ENCODE data around the gene RCL1.

The RCL1 gene

GRCh38 chr9:4836676-4837075 lies 43.9 kb downstream of the RCL1 start:
- FAIRE-seq (no peak), DNase-seq (ENCODE audit: insufficient read length, low spot score) (no peak)
- no peak for TF ChIP-seq CTCF (IDR thresholded peaks at IDR 0.05; ENCODE audit: insufficient read depth, missing control alignments)

GRCh38 chr9:4837261-4838188 lies 44.8 kb downstream of the RCL1 start:
- DNase-seq (ENCODE audit: insufficient read length, low spot score), result no peak
- TF ChIP-seq CTCF (IDR thresholded peaks at IDR 0.05; ENCODE audit: insufficient read depth, missing control alignments), result no peak
- no peak for FAIRE-seq

DNA sequence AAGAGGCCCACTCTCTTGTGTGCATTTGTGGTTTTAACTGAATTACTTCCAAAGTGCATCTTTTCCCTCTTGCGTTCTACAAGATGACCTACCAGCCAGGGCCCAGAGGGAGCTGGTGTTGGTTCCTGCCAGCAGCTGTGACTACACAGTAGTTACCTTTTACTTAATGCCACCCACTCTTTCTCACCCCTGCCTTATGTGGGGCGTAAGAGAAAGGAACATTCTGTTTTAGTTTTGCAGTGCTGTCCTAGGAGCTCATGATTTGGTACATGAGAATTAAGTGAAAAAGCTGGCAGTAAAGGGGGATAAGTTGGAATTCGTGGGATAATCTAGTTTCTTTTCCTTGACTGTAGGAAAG lies 45.4 kb downstream of the RCL1 start:
- no peak for FAIRE-seq
- DNase-seq (ENCODE audit: insufficient read length, low spot score), result no peak
- no peak for TF ChIP-seq CTCF (IDR thresholded peaks at IDR 0.05; ENCODE audit: insufficient read depth, missing control alignments)

- DNase-seq (ENCODE audit: insufficient read length, low spot score) (no peak), FAIRE-seq (no peak)
- TF ChIP-seq CTCF (IDR thresholded peaks at IDR 0.05; ENCODE audit: insufficient read depth, missing control alignments), result no peak
These were observed 46.7 kb downstream of the RCL1 start for GRCh38 chr9:4839470-4839912.

DNA sequence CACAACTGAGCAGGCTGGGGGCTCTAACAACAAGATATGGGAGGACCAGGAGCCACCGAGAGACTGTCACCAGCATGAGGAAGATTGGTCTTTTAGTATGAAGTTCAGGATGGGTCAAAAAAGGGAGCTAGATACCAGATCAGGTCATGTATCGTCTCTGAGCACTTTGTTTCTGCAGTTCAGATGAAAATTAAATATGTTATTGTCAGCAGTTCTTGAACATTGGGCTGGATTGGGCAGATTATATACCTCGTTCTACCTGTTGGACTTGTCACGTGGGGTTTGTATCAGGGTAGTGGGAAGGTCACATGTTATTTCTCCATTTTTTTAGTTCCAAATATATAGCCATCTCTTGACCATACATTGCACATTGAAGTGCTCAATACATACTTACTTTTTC lies 47.3 kb downstream of the RCL1 start:
- TF ChIP-seq CTCF (IDR thresholded peaks at IDR 0.05; ENCODE audit: insufficient read depth, missing control alignments), result no peak
- FAIRE-seq (no peak), DNase-seq (ENCODE audit: insufficient read length, low spot score) (no peak)

GRCh38 chr9:4842213-4842612 lies 49.5 kb downstream of the RCL1 start:
- no peak for FAIRE-seq
- TF ChIP-seq CTCF (IDR thresholded peaks at IDR 0.05; ENCODE audit: insufficient read depth, missing control alignments), result no peak
- no peak for DNase-seq (ENCODE audit: insufficient read length, low spot score)

DNA sequence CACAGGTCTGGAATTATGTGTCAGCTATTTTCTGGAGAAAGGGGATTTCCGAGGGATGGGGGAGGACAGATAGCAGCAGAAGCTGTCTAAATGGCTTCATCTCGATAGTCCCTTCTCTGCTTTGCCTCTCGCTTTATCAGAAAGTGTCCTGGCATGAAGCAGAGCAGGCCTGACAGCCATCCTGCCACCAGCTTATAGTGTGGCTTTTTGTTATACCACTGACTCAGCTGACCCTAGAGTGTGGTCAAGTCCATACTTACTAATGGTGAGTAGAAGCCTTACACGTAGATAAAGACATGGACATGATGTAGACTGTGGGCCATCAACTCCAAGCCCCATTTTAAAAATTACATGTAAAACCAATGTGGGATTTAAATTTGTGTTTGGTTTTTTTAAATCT lies 50.0 kb downstream of the RCL1 start:
- no peak for TF ChIP-seq CTCF (IDR thresholded peaks at IDR 0.05; ENCODE audit: insufficient read depth, missing control alignments)
- FAIRE-seq (no peak), DNase-seq (ENCODE audit: insufficient read length, low spot score) (no peak)

Measured in D721Med (cell line).